BJ (cell line): ENCODE measurements around the gene KLHL29. TPM values are rescaled to one million over a fixed set of nuclear protein-coding genes. Genes with fewer than 3 reads are reported as not detected.
A peak's percentile ranks its signal among the peaks of the same experiment; 100 is the strongest.

ENCODE experiments used
- CTCF ChIA-PET: fragments of 350-600 bp; formaldehyde crosslinking; extraction: SDS; loops from one replicate; lab custom pipeline; 2021; ENCODE audit warnings: antibody characterized with exemption, inconsistent platforms; lab: Yijun Ruan, JAX
- POLR2A ChIA-PET: fragments of 300-600 bp; sonication (Branson Sonifier 250); formaldehyde crosslinking; extraction: SDS; loops from one replicate; lab custom pipeline; 2021; ENCODE audit warnings: antibody characterized with exemption; lab: Charles Lee
- DNase-seq: peaks from one replicate; pipeline ENCODE4 v3.0.0-alpha.2; 2011; ENCODE audit warnings: low read depth
- H3K27me3 ChIP-seq: 2 replicates; pipeline ENCODE4 v1.6.0; 2011; ENCODE audit warnings: low read length; ENCODE audit not compliant: control insufficient read depth, insufficient read depth
- H3K36me3 ChIP-seq: 2 replicates; pipeline ENCODE4 v1.5.1; 2011; ENCODE audit warnings: low read length; ENCODE audit not compliant: control insufficient read depth, insufficient read depth
- H3K4me3 ChIP-seq: 2 replicates; pipeline ENCODE4 v1.5.1; 2011; ENCODE audit warnings: low read depth, mild to moderate bottlenecking, control low read depth, low read length
- polyA plus RNA-seq: library from polyadenylated mRNA; depleted of rRNA; stranded (reverse); fragments of >200 nt; gene quantifications from 2 replicates; pipeline ENCODE4 v1.2.3, GENCODE V29; 2011
- TF ChIP-seq, protein P1 (sequence below): IDR thresholded peaks from 2 replicates; pipeline ENCODE4 v1.5.1; 2011; ENCODE audit warnings: low read depth, mild to moderate bottlenecking, control low read depth, inconsistent platforms, low read length, moderate library complexity; ENCODE audit not compliant: insufficient read depth

The KLHL29 gene
- polyA plus RNA-seq, 1 experiment, result 10.0 TPM

DNA sequence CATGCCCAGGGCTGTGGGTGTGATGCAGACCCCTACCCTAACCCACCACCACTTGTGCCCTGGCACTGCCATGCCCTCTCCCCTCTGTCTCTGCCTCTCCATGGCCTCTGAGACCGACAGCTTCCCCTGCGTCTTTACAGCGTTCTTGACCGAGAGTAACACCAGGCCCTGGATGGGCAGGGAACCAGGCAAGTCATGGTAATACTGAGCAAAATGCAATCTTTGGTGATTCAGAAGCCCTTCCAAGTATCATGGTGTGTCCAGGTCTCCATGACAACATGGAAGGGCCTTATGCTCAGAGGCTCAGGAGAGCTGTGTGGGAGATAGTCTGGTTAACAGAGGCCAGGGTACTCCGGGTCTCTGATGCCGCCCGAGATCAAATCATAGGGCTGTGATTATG, 176.1 kb downstream of the KLHL29 start:
- Histone ChIP-seq H3K36me3 (no peaks in the 10 kb centered on the region; the same call in 1 of the 2 replicates), H3K4me3 (no peak overlapping the region), H3K27me3 (no peaks in the 10 kb centered on the region)
- POLR2A ChIA-PET, result no interaction called here
- TF ChIP-seq, protein P1, sequence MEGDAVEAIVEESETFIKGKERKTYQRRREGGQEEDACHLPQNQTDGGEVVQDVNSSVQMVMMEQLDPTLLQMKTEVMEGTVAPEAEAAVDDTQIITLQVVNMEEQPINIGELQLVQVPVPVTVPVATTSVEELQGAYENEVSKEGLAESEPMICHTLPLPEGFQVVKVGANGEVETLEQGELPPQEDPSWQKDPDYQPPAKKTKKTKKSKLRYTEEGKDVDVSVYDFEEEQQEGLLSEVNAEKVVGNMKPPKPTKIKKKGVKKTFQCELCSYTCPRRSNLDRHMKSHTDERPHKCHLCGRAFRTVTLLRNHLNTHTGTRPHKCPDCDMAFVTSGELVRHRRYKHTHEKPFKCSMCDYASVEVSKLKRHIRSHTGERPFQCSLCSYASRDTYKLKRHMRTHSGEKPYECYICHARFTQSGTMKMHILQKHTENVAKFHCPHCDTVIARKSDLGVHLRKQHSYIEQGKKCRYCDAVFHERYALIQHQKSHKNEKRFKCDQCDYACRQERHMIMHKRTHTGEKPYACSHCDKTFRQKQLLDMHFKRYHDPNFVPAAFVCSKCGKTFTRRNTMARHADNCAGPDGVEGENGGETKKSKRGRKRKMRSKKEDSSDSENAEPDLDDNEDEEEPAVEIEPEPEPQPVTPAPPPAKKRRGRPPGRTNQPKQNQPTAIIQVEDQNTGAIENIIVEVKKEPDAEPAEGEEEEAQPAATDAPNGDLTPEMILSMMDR, result no peak
- CTCF ChIA-PET, result no interaction called here
- no peak for DNase-seq

DNA sequence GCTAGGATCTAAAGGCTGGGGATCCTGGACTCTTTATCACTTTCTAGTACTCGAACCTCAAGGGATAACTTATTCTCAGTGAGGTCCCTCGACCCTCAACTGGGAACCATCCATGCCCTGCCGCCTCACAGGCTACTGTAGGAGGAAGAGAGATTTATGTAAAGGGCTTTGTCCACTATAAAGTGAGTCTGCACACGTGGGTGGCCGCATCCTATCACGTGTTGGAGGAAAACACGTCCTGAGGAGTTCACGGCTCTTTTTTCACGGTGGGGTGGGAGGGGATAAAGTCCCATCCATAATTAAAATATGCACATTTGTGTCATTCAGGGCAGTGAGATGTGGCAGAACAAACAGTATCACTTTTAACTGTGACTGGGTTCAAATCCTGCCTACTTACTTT, 176.6 kb downstream of the KLHL29 start:
- DNase-seq, result no peak
- H3K27me3 ChIP-seq, result no peaks in the 10 kb centered on the region
- ChIA-PET CTCF (no interaction called here), POLR2A (no interaction called here)
- H3K36me3 ChIP-seq, result no peaks in the 10 kb centered on the region; the same call in 1 of the 2 replicates
- TF ChIP-seq, protein P1, result no peak
- no peak overlapping the region for H3K4me3 ChIP-seq

DNA sequence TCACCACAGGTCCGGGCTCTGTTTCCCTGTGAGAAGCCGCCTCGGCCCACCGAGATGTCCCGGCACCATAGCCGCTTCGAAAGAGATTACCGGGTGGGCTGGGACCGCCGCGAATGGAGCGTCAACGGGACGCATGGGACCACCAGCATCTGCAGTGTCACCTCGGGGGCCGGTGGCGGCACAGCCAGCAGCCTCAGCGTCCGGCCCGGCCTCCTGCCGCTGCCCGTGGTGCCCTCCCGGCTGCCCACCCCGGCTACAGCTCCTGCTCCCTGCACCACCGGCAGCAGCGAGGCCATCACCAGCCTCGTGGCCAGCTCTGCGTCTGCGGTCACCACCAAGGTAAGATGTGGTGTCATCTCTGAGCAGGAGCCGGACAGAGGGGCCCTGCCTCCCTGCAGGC, 177.2 kb downstream of the KLHL29 start:
- no peak for DNase-seq
- Histone ChIP-seq H3K36me3 (no peaks in the 10 kb centered on the region; the same call in 1 of the 2 replicates), H3K4me3 (no peak overlapping the region), H3K27me3 (no peaks in the 10 kb centered on the region)
- TF ChIP-seq, protein P1, result no peak
- ChIA-PET POLR2A (no interaction called here), CTCF (no interaction called here)

DNA sequence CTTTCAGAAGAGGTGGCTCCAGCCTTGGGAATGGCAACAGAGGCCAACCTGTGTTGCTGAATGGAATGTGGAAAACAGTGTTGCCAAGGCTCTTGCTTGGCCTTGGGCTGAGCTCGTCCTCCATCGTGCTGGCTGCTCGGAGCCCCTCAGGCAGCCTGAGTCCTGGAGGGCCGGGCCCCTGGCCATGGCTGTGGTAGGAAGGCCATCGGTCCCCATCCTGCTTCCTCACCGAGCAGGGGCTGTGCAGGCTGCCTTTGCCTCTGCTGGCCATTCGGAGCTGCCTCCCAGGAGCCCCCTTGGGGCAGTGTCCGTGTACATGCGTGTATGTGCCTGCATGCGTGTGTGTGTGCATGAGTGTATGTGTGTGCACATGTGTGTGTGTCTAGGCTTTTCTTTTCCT, 178.2 kb downstream of the KLHL29 start:
- POLR2A ChIA-PET, result interaction anchor here (0.7 kb wide), 1 partner anchor 1726 kb away, joined by 3 read pairs; no protein-coding TSS in a partner anchor
- Histone ChIP-seq H3K36me3 (no peaks in the 10 kb centered on the region; the same call in 1 of the 2 replicates), H3K4me3 (no peak overlapping the region), H3K27me3 (no peaks in the 10 kb centered on the region)
- no peak for DNase-seq
- CTCF ChIA-PET, result interaction anchor here (0.7 to 1.3 kb wide), 2 partner anchors 16 to 64 kb away, joined by 3 read pairs; no protein-coding TSS in a partner anchor
- TF ChIP-seq, protein P1, result no peak

DNA sequence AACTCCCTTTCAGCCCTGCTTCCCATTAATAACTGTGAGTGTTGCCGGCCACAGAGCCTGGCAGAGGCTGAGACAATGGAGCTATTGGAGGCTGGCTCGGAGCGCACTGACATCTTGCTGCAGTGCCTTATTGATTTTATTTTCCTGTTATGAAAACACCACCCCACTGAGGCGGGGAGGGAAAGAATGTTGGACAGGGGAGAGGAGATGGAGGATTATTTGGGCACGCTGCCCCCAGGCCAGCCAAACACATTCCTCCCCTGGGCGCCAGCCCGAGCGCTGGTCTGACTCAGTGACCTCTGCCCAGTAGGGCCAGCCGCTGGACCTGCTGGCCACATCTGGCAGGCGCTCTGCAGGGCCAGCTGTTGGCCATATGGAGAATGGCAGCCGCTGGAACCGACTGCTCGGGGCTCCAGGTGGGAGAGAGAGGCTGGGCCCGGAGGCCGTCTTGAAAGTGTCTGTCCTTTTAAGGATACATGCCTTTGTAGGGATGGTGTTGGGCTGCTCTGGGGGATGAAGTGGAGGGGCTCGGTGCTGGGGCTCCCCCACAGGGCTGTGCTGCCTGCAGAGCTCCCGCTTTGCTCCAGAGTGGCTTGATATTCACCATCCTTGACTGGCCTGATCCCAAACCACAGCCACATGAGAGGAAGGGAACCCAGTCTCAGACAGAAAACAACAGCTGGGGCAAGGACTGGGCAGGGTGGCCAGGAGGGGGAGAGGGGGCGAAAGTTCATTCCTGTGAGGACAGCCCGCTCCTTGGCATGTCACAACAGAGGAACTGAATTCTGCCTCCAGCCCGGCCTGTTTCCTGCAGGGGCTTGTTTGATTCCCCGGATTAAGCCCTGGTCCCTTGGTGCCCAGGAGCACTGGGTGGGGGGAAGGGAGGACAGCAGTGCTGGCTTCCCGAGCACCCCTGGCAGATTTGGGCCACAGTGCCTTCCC, 179.0 kb downstream of the KLHL29 start:
- TF ChIP-seq, protein P1, result peak; percentile 9; the same call in 1 of the 2 replicates
- CTCF ChIA-PET, result interaction anchor here (0.6 to 1.3 kb wide), 3 partner anchors 16 to 1033 kb away, joined by 3 read pairs; no protein-coding TSS in a partner anchor
- peak; percentile 45 for DNase-seq
- H3K27me3 ChIP-seq, result no peaks in the 10 kb centered on the region
- H3K4me3 ChIP-seq, result no peak overlapping the region
- POLR2A ChIA-PET, result interaction anchor here (0.7 kb wide), 1 partner anchor 1727 kb away, joined by 3 read pairs; no protein-coding TSS in a partner anchor
- no peaks in the 10 kb centered on the region; the same call in 1 of the 2 replicates for H3K36me3 ChIP-seq
